CD14-positive monocyte (primary cell): ENCODE data around the gene PLXDC2. TPM values are rescaled to one million over a fixed set of nuclear protein-coding genes. Genes with fewer than 3 reads are reported as not detected.
A peak's percentile ranks its signal among the peaks of the same experiment; 100 is the strongest.

Experiments used
- DNase-seq, 3 donors: peaks; one replicate each; pipeline ENCODE4 v3.0.0-alpha.2; 2011 to 2022
- H2AFZ ChIP-seq: 2 replicates; pipeline ENCODE4 v1.6.0; 2012; ENCODE audit warnings: mild to moderate bottlenecking, low read depth, low read length, inconsistent platforms; ENCODE audit not compliant: insufficient read depth, poor library complexity, severe bottlenecking
- H3K27ac ChIP-seq, 2 donors: 1 replicate in 1 of 2; 2 replicates in 1 of 2; pipeline ENCODE4 v1.5.1; 2012 to 2013; ENCODE audit warnings: low read length in 2 of 2, control low read depth in 1 of 2, inconsistent platforms in 1 of 2, low read depth in 1 of 2, mild to moderate bottlenecking in 1 of 2
- H3K27me3 ChIP-seq, 2 donors: one replicate each; pipeline versions ENCODE4 v1.6.0 to v1.6.1; 2011 to 2013; ENCODE audit warnings: low read length in 2 of 2; ENCODE audit not compliant: control insufficient read depth in 2 of 2, insufficient read depth in 2 of 2
- H3K36me3 ChIP-seq, 2 donors: replicated peaks in 1 of 2; 1 replicate in 1 of 2; 2 replicates in 1 of 2; pipeline versions ENCODE4 v1.5.1 to v1.6.1; 2012 to 2013; ENCODE audit warnings: low read length in 2 of 2, control low read depth in 1 of 2, inconsistent platforms in 1 of 2, mild to moderate bottlenecking in 1 of 2; ENCODE audit not compliant: insufficient read depth in 2 of 2, control insufficient read depth in 1 of 2
- H3K4me1 ChIP-seq, 2 donors: 1 replicate in 1 of 2; 2 replicates in 1 of 2; pipeline versions ENCODE4 v1.5.1 to v1.6.1; 2012 to 2013; ENCODE audit warnings: low read length in 2 of 2, control low read depth in 1 of 2, inconsistent platforms in 1 of 2, mild to moderate bottlenecking in 1 of 2, moderate library complexity in 1 of 2; ENCODE audit not compliant: insufficient read depth in 2 of 2, control insufficient read depth in 1 of 2
- H3K4me2 ChIP-seq: replicated peaks from 2 replicates; pipeline ENCODE3; 2012; ENCODE audit warnings: low read length, moderate library complexity, mild to moderate bottlenecking; ENCODE audit not compliant: poor library complexity, severe bottlenecking; ENCODE audit errors: extremely low read depth
- H3K4me3 ChIP-seq, 3 experiments: fragments of 200-600 bp in 1 of 3; sonication (generic) in 1 of 3; replicated peaks in 1 of 3; 1 replicate in 2 of 3; 2 replicates in 1 of 3; pipeline ENCODE4 v1.5.1; 2011 to 2013; ENCODE audit warnings: low read length in 3 of 3, mild to moderate bottlenecking in 3 of 3, control low read depth in 2 of 3, low read depth in 2 of 3, inconsistent platforms in 1 of 3, moderate library complexity in 1 of 3
- H3K79me2 ChIP-seq: 2 replicates; pipeline ENCODE4 v1.6.0; 2012; ENCODE audit warnings: mild to moderate bottlenecking, control low read depth, inconsistent platforms, low read length, moderate library complexity; ENCODE audit not compliant: insufficient read depth
- H3K9ac ChIP-seq: 2 replicates; pipeline ENCODE4 v1.6.0; 2017; ENCODE audit warnings: low read length, mild to moderate bottlenecking; ENCODE audit not compliant: insufficient read depth, poor library complexity, severe bottlenecking
- H3K9me3 ChIP-seq, 2 donors: replicated peaks in 1 of 2; 1 replicate in 1 of 2; 2 replicates in 1 of 2; pipeline versions ENCODE4 v1.5.1 to v1.6.1; 2012 to 2013; ENCODE audit warnings: low read length in 2 of 2, control low read depth in 1 of 2; ENCODE audit not compliant: control insufficient read depth in 1 of 2, insufficient read depth in 1 of 2
- H4K20me1 ChIP-seq: 2 replicates; pipeline ENCODE4 v1.6.0; 2012; ENCODE audit warnings: mild to moderate bottlenecking, low read length, control low read depth, moderate library complexity; ENCODE audit not compliant: insufficient read depth
- H3K27ac Mint-ChIP-seq, 7 donors: one replicate each; pipeline ENCODE4 v1.8.0; 2020; ENCODE audit warnings: mild to moderate bottlenecking in 7 of 7, mixed read lengths in 7 of 7, moderate library complexity in 6 of 7, inconsistent platforms in 2 of 7
- H3K27me3 Mint-ChIP-seq, 3 donors: one replicate each; pipeline ENCODE4 v1.8.0; 2021 to 2022; ENCODE audit warnings: low read depth in 3 of 3, mild to moderate bottlenecking in 3 of 3, mixed read lengths in 3 of 3, moderate library complexity in 3 of 3, inconsistent platforms in 1 of 3
- H3K36me3 Mint-ChIP-seq, 2 donors: one replicate each; pipeline ENCODE4 v1.8.0; 2020; ENCODE audit warnings: mixed read lengths in 2 of 2, inconsistent platforms in 1 of 2, mild to moderate bottlenecking in 1 of 2
- H3K4me1 Mint-ChIP-seq: one replicate; pipeline ENCODE4 v1.8.0; 2020; ENCODE audit warnings: mild to moderate bottlenecking, mixed read lengths
- H3K4me3 Mint-ChIP-seq, 2 donors: one replicate each; pipeline ENCODE4 v1.8.0; 2020; ENCODE audit warnings: mild to moderate bottlenecking in 2 of 2, mixed read lengths in 2 of 2, moderate library complexity in 1 of 2
- H3K9me3 Mint-ChIP-seq, 7 donors: one replicate each; pipeline ENCODE4 v1.8.0; 2020 to 2022; ENCODE audit warnings: mixed read lengths in 7 of 7, mild to moderate bottlenecking in 6 of 7, moderate library complexity in 6 of 7, inconsistent platforms in 2 of 7
- CTCF ChIP-seq: fragments of 200-600 bp; IDR thresholded peaks from one replicate; pipeline ENCODE4 v1.8.0; 2022; ENCODE audit warnings: antibody characterized with exemption, mild to moderate bottlenecking
- WGBS: methylation state at CpG from one replicate; pipeline ENCODE4 v1.1.5; 2013; ENCODE audit warnings: missing lambda C conversion rate; ENCODE audit not compliant: insufficient coverage; 5-methylcytosine and 5-hydroxymethylcytosine counted together
- intact Hi-C, 2 donors: fragments of 100-400 bp; cut with micrococcal nuclease; formaldehyde crosslinking; loops; one replicate each; pipeline versions ENCODE4 v1.15.0 to v1.15.1; 2023
- polyA plus RNA-seq, 3 donors: library from polyadenylated mRNA; depleted of rRNA in 1 of 3; unstranded in 2 of 3; stranded (reverse) in 1 of 3; fragments of 300-500 nt in 2 of 3; fragments of >200 nt in 1 of 3; fragmentation: Illumina TruSeq in 2 of 3; gene quantifications; 1 replicate in 2 of 3; 2 replicates in 1 of 3; pipeline ENCODE4 v1.2.3, GENCODE V29; 2012 to 2021

PLXDC2 gene
- polyA plus RNA-seq, 3 donors: 37.5 to 128 (median 93.6) TPM

- DNase-seq: no peak
- no peak overlapping the region for H2AFZ ChIP-seq
- no peaks in the 10 kb centered on the region for H3K27me3 ChIP-seq
- H3K4me3 ChIP-seq: no peak overlapping the region
- Mint-ChIP-seq H3K4me3 (no peak overlapping the region), H3K4me1 (peaks cover 28% of the 10 kb centered on the region), H3K9me3 (peaks cover 0 to 5% (median 2%) of the 10 kb centered on the region in 7 donors), H3K27me3 (no peaks in the 10 kb centered on the region), H3K27ac (peak overlapping the region in 1 of 7 donors; percentile 27), H3K36me3 (peaks cover 17 to 41% of the 10 kb centered on the region in 2 donors)
- no peaks in the 10 kb centered on the region for H3K9me3 ChIP-seq
- peaks cover 0 to 14% of the 10 kb centered on the region in 2 donors for H3K36me3 ChIP-seq
- peaks cover 99% of the 10 kb centered on the region for H4K20me1 ChIP-seq
- no peak overlapping the region for H3K4me2 ChIP-seq
- WGBS: 67% methylated on average over 3 of the region's 3 CpGs
- intact Hi-C loops: no loop called here
- H3K9ac ChIP-seq: no peak overlapping the region
- H3K79me2 ChIP-seq: peaks cover 75% of the 10 kb centered on the region
- H3K4me1 ChIP-seq: peaks cover 6 to 15% of the 10 kb centered on the region in 2 donors
- no peak for TF ChIP-seq CTCF
- no peak overlapping the region for H3K27ac ChIP-seq
Measured at GRCh38 chr10:19935176-19935575, 118.9 kb downstream of the PLXDC2 start.

DNA sequence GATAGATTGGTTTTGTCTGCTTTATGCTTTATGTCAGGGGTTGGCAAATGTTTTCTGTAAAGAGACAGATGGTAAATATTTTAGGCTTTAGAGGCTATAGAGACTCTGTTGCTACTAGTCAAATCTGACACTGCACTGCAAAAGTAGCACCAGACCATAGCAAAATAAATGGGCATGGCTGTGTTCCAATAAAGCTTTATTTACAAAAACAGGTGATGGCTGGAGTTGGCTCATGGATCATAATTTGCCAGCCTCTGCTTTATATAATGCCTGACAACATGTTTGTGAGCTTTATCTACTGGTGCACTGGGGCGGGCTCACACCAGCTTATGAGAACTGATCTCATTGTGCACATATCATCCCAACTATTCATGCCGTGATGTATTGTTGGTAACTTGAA is 120.1 kb downstream of the PLXDC2 start:
- Mint-ChIP-seq H3K4me3 (no peak overlapping the region), H3K27ac (peak overlapping the region in 1 of 7 donors; percentile 59), H3K9me3 (peaks cover 0 to 5% (median 2%) of the 10 kb centered on the region in 7 donors), H3K36me3 (peaks cover 20 to 39% of the 10 kb centered on the region in 2 donors), H3K4me1 (peaks cover 22% of the 10 kb centered on the region), H3K27me3 (no peaks in the 10 kb centered on the region)
- Histone ChIP-seq H2AFZ (no peak overlapping the region), H4K20me1 (peaks cover 99% of the 10 kb centered on the region), H3K79me2 (peaks cover 77% of the 10 kb centered on the region), H3K4me3 (no peak overlapping the region), H3K36me3 (peaks cover 0 to 14% of the 10 kb centered on the region in 2 donors), H3K4me2 (no peak overlapping the region), H3K9ac (no peak overlapping the region), H3K4me1 (peaks cover 6 to 12% of the 10 kb centered on the region in 2 donors), H3K27me3 (no peaks in the 10 kb centered on the region), H3K9me3 (no peaks in the 10 kb centered on the region), H3K27ac (peak overlapping the region in 1 of 2 donors; percentile 2)
- TF ChIP-seq CTCF: no peak
- no peak for DNase-seq
- intact Hi-C loops: no loop called here
- no CpG with 5 or more reads among the region's 2 CpGs for WGBS
